LNCaP clone FGC (cell line): Measurements from ENCODE around the gene VAV2.

Experiments
- DNase-seq: peaks from one replicate; pipeline ENCODE4 v3.0.0-alpha.2; 2011; ENCODE audit warnings: low read depth
- H3K4me3 ChIP-seq: 2 replicates; pipeline ENCODE4 v1.5.1; 2011; ENCODE audit warnings: mild to moderate bottlenecking, low read depth, low read length, control low read depth
- TF ChIP-seq, protein P1 (sequence below): IDR thresholded peaks from 2 replicates; pipeline ENCODE4 v1.5.1; 2012; ENCODE audit warnings: mild to moderate bottlenecking; ENCODE audit not compliant: control insufficient read depth, insufficient read depth; ENCODE audit errors: extremely low read depth

The VAV2 gene

DNA sequence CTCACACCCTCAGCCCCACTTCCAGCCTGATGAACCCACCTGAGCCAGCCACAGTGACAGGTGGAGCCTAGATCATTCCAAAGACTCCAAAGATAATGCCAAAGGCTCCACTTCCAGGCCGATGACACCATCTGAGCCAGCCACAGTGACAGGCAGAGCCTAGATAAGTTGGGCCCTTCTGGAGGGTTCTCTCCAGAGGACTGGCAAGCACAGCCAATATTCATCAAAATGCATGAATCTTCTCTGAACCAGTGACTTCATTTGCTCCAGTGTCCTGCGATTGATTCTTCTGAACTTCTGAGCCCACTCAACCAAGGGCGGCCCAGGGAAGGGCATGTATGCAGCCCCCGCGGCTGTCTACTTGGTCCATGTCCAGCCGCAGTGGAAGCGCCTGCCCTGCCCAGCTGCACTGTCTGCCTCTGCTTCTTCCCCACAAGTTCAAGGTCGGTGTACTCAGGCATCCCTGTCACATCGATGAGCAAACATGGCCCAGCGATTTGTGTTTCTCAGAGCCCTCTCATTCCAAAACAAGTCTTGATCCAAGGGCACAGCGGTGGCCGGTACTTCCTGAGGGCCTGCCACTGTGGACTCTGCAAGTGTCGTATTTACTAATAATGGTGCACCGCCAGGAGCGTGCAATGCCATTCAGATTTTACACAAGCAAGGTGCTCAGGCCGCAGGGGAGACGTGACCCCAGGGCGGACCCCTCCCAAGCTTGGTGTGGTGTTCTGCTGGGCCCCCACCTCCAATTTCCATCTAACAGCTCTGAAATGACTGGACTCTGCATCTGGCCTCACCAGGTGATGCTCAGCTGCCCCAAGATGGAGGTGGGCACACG, 107.0 kb downstream of the VAV2 start:
- no peak overlapping the region for H3K4me3 ChIP-seq
- TF ChIP-seq, protein P1, sequence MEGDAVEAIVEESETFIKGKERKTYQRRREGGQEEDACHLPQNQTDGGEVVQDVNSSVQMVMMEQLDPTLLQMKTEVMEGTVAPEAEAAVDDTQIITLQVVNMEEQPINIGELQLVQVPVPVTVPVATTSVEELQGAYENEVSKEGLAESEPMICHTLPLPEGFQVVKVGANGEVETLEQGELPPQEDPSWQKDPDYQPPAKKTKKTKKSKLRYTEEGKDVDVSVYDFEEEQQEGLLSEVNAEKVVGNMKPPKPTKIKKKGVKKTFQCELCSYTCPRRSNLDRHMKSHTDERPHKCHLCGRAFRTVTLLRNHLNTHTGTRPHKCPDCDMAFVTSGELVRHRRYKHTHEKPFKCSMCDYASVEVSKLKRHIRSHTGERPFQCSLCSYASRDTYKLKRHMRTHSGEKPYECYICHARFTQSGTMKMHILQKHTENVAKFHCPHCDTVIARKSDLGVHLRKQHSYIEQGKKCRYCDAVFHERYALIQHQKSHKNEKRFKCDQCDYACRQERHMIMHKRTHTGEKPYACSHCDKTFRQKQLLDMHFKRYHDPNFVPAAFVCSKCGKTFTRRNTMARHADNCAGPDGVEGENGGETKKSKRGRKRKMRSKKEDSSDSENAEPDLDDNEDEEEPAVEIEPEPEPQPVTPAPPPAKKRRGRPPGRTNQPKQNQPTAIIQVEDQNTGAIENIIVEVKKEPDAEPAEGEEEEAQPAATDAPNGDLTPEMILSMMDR = no peak
- no peak for DNase-seq

GRCh38 chr9:133882849-133883755, 109.0 kb downstream of the VAV2 start:
- no peak for DNase-seq
- TF ChIP-seq, protein P1 = no peak
- no peak overlapping the region for H3K4me3 ChIP-seq

- DNase-seq = peak; percentile 23
- TF ChIP-seq, protein P1 = no peak
- no peak overlapping the region for H3K4me3 ChIP-seq
Observed at GRCh38 chr9:133881671-133882381, 110.3 kb downstream of the VAV2 start.

- TF ChIP-seq, protein P1 = no peak
- no peak overlapping the region for H3K4me3 ChIP-seq
- DNase-seq = peak; percentile 40
Observed at GRCh38 chr9:133880851-133881661, 111.1 kb downstream of the VAV2 start.

DNA sequence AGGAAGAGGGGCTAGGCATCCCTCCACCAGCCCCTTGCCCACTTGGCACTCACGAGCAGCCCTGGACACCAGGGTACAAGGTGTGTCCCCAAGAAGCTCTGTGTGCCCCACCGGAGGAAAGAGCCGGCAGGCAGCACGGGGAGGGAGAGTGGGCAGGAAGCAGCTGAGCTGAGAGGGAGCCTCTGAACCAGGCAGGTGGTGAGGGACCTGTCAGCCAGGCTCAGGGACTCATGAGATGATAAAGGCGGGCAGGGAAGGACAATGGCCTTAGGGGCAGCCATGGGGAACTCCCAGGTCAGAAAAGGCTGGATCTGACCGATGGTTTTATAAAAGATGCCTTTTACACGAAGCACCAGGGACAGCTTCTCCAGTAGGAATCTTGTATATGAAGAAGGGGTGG, 112.0 kb downstream of the VAV2 start:
- no peak overlapping the region for H3K4me3 ChIP-seq
- TF ChIP-seq, protein P1 = no peak
- no peak for DNase-seq

- no peak for DNase-seq
- TF ChIP-seq, protein P1 = no peak
- no peak overlapping the region for H3K4me3 ChIP-seq
Observed at GRCh38 chr9:133879615-133880014, 112.5 kb downstream of the VAV2 start.
